Measurements from ENCODE around the gene FYN. TPM values are rescaled to one million over a fixed set of nuclear protein-coding genes. Genes with fewer than 3 reads are reported as not detected.

Gene FYN
- total and polyA plus RNA-seq, 10 of the 15 experiments (the other 5 are each of a cell fraction or from before 2014, with no cell fraction given), result 51.4 to 247 (median 138) TPM

DNA sequence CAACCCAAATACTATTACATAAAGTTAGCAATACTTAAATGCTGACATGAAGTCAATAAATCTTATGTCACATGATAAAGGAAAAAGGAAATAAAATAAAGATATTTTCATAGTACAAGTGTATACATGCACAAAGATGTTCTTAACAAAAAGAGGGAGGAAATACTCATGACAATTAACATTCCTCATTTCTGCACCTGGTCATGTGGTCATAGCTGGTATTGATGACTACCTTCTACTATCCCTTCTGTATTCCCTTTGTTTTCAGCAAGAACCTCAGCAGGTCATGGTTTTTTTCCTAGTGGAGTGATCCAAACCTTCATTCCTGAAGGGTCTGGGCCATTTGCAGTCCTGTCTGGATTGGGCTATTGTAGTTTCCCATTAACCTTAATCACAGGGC is 43.5 kb upstream of the FYN start:
- Histone ChIP-seq H2AFZ (ENCODE audit: control insufficient read depth, low read depth, low read length) (no peak overlapping the region), H3K4me3 (no peak overlapping the region), H3K79me2 (ENCODE audit: control insufficient read depth, insufficient read depth, low read length) (no peaks in the 10 kb centered on the region), H3K4me2 (ENCODE audit: control insufficient read depth, insufficient read depth) (no peak overlapping the region), H3K36me3 (ENCODE audit: control insufficient read depth in 2 of 2, insufficient read depth in 2 of 2, low read length in 1 of 2) (no peaks in the 10 kb centered on the region), H3K27me3 (replicated peaks in 1 of 2; ENCODE audit: control insufficient read depth in 2 of 2, insufficient read depth in 2 of 2, low read length in 1 of 2) (no peaks in the 10 kb centered on the region; a peak in 1 of 4 replicates), H3K27ac (ENCODE audit: control insufficient read depth, insufficient read depth) (no peak overlapping the region), H3K4me1 (ENCODE audit: control insufficient read depth, insufficient read depth, low read length) (no peaks in the 10 kb centered on the region), H4K20me1 (ENCODE audit: control insufficient read depth, insufficient read depth) (no peaks in the 10 kb centered on the region), H3K9me3 (replicated peaks; ENCODE audit: control insufficient read depth, insufficient read depth, low read length) (no peaks in the 10 kb centered on the region), H3K9ac (ENCODE audit: control insufficient read depth, insufficient read depth, low read length) (no peak overlapping the region)
- in situ Hi-C loops (cut with MboI), result no loop called here
- no peak for TF ChIP-seq IKZF2 (IDR thresholded peaks at IDR 0.05)
- TF ChIP-seq, protein P1, sequence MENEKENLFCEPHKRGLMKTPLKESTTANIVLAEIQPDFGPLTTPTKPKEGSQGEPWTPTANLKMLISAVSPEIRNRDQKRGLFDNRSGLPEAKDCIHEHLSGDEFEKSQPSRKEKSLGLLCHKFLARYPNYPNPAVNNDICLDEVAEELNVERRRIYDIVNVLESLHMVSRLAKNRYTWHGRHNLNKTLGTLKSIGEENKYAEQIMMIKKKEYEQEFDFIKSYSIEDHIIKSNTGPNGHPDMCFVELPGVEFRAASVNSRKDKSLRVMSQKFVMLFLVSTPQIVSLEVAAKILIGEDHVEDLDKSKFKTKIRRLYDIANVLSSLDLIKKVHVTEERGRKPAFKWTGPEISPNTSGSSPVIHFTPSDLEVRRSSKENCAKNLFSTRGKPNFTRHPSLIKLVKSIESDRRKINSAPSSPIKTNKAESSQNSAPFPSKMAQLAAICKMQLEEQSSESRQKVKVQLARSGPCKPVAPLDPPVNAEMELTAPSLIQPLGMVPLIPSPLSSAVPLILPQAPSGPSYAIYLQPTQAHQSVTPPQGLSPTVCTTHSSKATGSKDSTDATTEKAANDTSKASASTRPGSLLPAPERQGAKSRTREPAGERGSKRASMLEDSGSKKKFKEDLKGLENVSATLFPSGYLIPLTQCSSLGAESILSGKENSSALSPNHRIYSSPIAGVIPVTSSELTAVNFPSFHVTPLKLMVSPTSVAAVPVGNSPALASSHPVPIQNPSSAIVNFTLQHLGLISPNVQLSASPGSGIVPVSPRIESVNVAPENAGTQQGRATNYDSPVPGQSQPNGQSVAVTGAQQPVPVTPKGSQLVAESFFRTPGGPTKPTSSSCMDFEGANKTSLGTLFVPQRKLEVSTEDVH (IDR thresholded peaks at IDR 0.05; ENCODE audit: low read depth, partially characterized antibody), result no peak
- TF ChIP-seq, protein P2, sequence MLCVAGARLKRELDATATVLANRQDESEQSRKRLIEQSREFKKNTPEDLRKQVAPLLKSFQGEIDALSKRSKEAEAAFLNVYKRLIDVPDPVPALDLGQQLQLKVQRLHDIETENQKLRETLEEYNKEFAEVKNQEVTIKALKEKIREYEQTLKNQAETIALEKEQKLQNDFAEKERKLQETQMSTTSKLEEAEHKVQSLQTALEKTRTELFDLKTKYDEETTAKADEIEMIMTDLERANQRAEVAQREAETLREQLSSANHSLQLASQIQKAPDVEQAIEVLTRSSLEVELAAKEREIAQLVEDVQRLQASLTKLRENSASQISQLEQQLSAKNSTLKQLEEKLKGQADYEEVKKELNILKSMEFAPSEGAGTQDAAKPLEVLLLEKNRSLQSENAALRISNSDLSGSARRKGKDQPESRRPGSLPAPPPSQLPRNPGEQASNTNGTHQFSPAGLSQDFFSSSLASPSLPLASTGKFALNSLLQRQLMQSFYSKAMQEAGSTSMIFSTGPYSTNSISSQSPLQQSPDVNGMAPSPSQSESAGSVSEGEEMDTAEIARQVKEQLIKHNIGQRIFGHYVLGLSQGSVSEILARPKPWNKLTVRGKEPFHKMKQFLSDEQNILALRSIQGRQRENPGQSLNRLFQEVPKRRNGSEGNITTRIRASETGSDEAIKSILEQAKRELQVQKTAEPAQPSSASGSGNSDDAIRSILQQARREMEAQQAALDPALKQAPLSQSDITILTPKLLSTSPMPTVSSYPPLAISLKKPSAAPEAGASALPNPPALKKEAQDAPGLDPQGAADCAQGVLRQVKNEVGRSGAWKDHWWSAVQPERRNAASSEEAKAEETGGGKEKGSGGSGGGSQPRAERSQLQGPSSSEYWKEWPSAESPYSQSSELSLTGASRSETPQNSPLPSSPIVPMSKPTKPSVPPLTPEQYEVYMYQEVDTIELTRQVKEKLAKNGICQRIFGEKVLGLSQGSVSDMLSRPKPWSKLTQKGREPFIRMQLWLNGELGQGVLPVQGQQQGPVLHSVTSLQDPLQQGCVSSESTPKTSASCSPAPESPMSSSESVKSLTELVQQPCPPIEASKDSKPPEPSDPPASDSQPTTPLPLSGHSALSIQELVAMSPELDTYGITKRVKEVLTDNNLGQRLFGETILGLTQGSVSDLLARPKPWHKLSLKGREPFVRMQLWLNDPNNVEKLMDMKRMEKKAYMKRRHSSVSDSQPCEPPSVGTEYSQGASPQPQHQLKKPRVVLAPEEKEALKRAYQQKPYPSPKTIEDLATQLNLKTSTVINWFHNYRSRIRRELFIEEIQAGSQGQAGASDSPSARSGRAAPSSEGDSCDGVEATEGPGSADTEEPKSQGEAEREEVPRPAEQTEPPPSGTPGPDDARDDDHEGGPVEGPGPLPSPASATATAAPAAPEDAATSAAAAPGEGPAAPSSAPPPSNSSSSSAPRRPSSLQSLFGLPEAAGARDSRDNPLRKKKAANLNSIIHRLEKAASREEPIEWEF (IDR thresholded peaks at IDR 0.05; ENCODE audit: insufficient replicate concordance, low read depth, low read length), result no peak
- ATAC-seq (no peak), DNase-seq (ENCODE audit: low read depth, low spot score) (no peak), FAIRE-seq (no peak)
- intact Hi-C loops (cut with micrococcal nuclease; ENCODE audit: unreplicated experiment), result no loop called here
- CTCF ChIA-PET, result no interaction called here
- RAD21 ChIA-PET (ENCODE audit: unreplicated experiment), result no interaction called here
- no TSS peak for BruUV-seq (replicated peaks)
- SMC1A ChIA-PET (ENCODE audit: uncharacterized antibody, unreplicated experiment), result no interaction called here
- POLR2A ChIA-PET, result no interaction called here
